Sigmoid colon (tissue), 7 donors: ENCODE results near the gene DDIT4. TPM values are rescaled to one million over a fixed set of nuclear protein-coding genes. Genes with fewer than 3 reads are reported as not detected.

ENCODE experiments used
- DNase-seq: peaks from one replicate; pipeline ENCODE4 v3.0.0-alpha.2; 2019
- H3K27ac ChIP-seq, 4 donors: fragments of 200-600 bp; sonication (generic); one replicate each; pipeline ENCODE4 v1.5.1; 2016 to 2019; ENCODE audit warnings: mild to moderate bottlenecking in 1 of 4
- H3K27me3 ChIP-seq, 3 donors: fragments of 200-600 bp; sonication (generic); one replicate each; pipeline ENCODE4 v1.5.1; 2019; ENCODE audit warnings: mild to moderate bottlenecking in 1 of 3
- H3K36me3 ChIP-seq, 4 donors: fragments of 200-600 bp; sonication (generic); one replicate each; pipeline ENCODE4 v1.5.1; 2016 to 2019
- H3K4me1 ChIP-seq, 4 donors: fragments of 200-600 bp; sonication (generic); one replicate each; pipeline ENCODE4 v1.5.1; 2017 to 2019
- H3K4me3 ChIP-seq, 4 donors: fragments of 200-600 bp; sonication (generic); one replicate each; pipeline ENCODE4 v1.5.1; 2017 to 2019; ENCODE audit warnings: mild to moderate bottlenecking in 2 of 4, moderate library complexity in 1 of 4
- H3K9me3 ChIP-seq, 4 donors: fragments of 200-600 bp in 3 of 4; sonication (generic) in 3 of 4; one replicate each; pipeline versions ENCODE4 v1.5.1 to v1.6.1; 2013 to 2019
- CTCF ChIP-seq, 4 experiments: fragments of 450-650 bp in 3 of 4; fragments of 200-600 bp in 1 of 4; IDR thresholded peaks; one replicate each; pipeline ENCODE4 v1.5.1; 2016 to 2019; ENCODE audit warnings: antibody characterized with exemption in 4 of 4, mild to moderate bottlenecking in 3 of 4, moderate library complexity in 2 of 4
- EP300 ChIP-seq, 4 donors: sonication (generic); formaldehyde crosslinking; IDR thresholded peaks; one replicate each; pipeline ENCODE4 v1.6.1; 2017; ENCODE audit warnings: antibody characterized with exemption in 4 of 4
- POLR2A ChIP-seq, 2 donors: fragments of 450-650 bp; IDR thresholded peaks; one replicate each; pipeline ENCODE4 v1.6.1; 2016; ENCODE audit warnings: antibody characterized with exemption in 2 of 2, mild to moderate bottlenecking in 2 of 2, moderate library complexity in 2 of 2
- POLR2AphosphoS5 ChIP-seq, 4 donors: sonication (generic); formaldehyde crosslinking; IDR thresholded peaks; one replicate each; pipeline ENCODE4 v1.6.1; 2017; ENCODE audit warnings: antibody characterized with exemption in 4 of 4
- whole genome bisulfite sequencing, 2 donors: extraction: QIAGEN DNeasy Blood & Tissue Kit; methylation state at CpG; one replicate each; pipeline ENCODE4 v1.1.7; 2013; 5-methylcytosine and 5-hydroxymethylcytosine counted together
- intact Hi-C: fragments of 100-400 bp; cut with DNase I; formaldehyde crosslinking; loops from one replicate; pipeline ENCODE4 v1.15.1; 2023
- polyA plus RNA-seq, 3 donors: library from polyadenylated mRNA; stranded (reverse); fragments of 200-250 nt; gene quantifications; one replicate each; pipeline ENCODE4 v1.2.3, GENCODE V29; 2013
- total RNA-seq, 4 donors: library from RNA; depleted of rRNA; stranded (reverse); fragments of >200 nt; gene quantifications; one replicate each; pipeline ENCODE4 v1.1.0, GENCODE V29; 2016
- donor health status: healthy with polysubstance abuse.
- donor health status: Bipolar disorder and iron deficiency.
- donor health status: healthy.

DDIT4 gene
- total and polyA plus RNA-seq, 7 donors, result 71.5 to 413 (median 100.0) TPM

GRCh38 chr10:72316386-72316700, 42.6 kb downstream of the DDIT4 start:
- no peak for DNase-seq
- Histone ChIP-seq H3K4me3 (no peak overlapping the region), H3K36me3 (no peaks in the 10 kb centered on the region), H3K27me3 (no peaks in the 10 kb centered on the region), H3K9me3 (no peaks in the 10 kb centered on the region), H3K4me1 (peaks cover 0 to 55% (median 52%) of the 10 kb centered on the region in 4 donors), H3K27ac (peak overlapping the region; percentile 69 to 78 (median 72))
- TF ChIP-seq POLR2A (IDR thresholded peaks at IDR 0.05), result no peak
- TF ChIP-seq EP300 (IDR thresholded peaks at IDR 0.05), result no peak
- TF ChIP-seq POLR2AphosphoS5 (IDR thresholded peaks at IDR 0.05), result no peak
- 51 to 54% methylated on average over 3 of the region's 3 CpGs for WGBS, 2 donors
- intact Hi-C loops, result loop anchor here (5.0 kb wide), 1 partner anchor 99 kb away; the partner anchor contains the start of genes ANAPC16 and ASCC1

- TF ChIP-seq CTCF (IDR thresholded peaks at IDR 0.05) (no peak), EP300 (IDR thresholded peaks at IDR 0.05) (no peak), POLR2A (IDR thresholded peaks at IDR 0.05) (no peak), POLR2AphosphoS5 (IDR thresholded peaks at IDR 0.05) (peak in 1 of 4 donors; percentile 26)
- Histone ChIP-seq H3K27me3 (no peaks in the 10 kb centered on the region), H3K27ac (peak overlapping the region; percentile 69 to 78 (median 72)), H3K9me3 (no peaks in the 10 kb centered on the region), H3K4me3 (no peak overlapping the region), H3K4me1 (peaks cover 0 to 57% (median 55%) of the 10 kb centered on the region in 4 donors), H3K36me3 (no peaks in the 10 kb centered on the region)
- DNase-seq, result peak; percentile 85
- WGBS, 2 donors, result 58 to 60% methylated on average over 12 of the region's 12 CpGs
- intact Hi-C loops, result loop anchor here (5.0 kb wide), 1 partner anchor 100 kb away; the partner anchor contains the start of genes ANAPC16 and ASCC1
These were observed 43.2 kb downstream of the DDIT4 start for GRCh38 chr10:72316748-72317435.

GRCh38 chr10:72318418-72319262, 44.9 kb downstream of the DDIT4 start:
- H3K36me3 ChIP-seq, result no peaks in the 10 kb centered on the region
- H3K27ac ChIP-seq, result peak overlapping the region; percentile 84 to 93 (median 86)
- no peak for DNase-seq
- intact Hi-C loops, result loop anchor here (5.0 kb wide), 1 partner anchor 101 kb away; the partner anchor contains the start of genes ANAPC16 and ASCC1
- TF ChIP-seq POLR2AphosphoS5 (IDR thresholded peaks at IDR 0.05), result no peak
- TF ChIP-seq EP300 (IDR thresholded peaks at IDR 0.05), result no peak
- no peak for TF ChIP-seq CTCF (IDR thresholded peaks at IDR 0.05)
- TF ChIP-seq POLR2A (IDR thresholded peaks at IDR 0.05), result no peak
- peak overlapping the region in 3 of 4 donors; percentile 37 to 51 (median 51) for H3K4me3 ChIP-seq
- H3K4me1 ChIP-seq, result peaks cover 0 to 57% (median 55%) of the 10 kb centered on the region in 4 donors
- H3K27me3 ChIP-seq, result no peaks in the 10 kb centered on the region
- WGBS, 2 donors, result 69 to 76% methylated on average over 10 of the region's 10 CpGs
- no peaks in the 10 kb centered on the region for H3K9me3 ChIP-seq

- Histone ChIP-seq H3K27ac (peak overlapping the region; percentile 84 to 93 (median 86)), H3K27me3 (no peaks in the 10 kb centered on the region), H3K36me3 (no peaks in the 10 kb centered on the region), H3K9me3 (no peaks in the 10 kb centered on the region), H3K4me3 (peak overlapping the region; percentile 17 to 51 (median 44)), H3K4me1 (peaks cover 0 to 56% (median 56%) of the 10 kb centered on the region in 4 donors)
- WGBS, 2 donors, result 1% methylated on average over 60 of the region's 60 CpGs
- intact Hi-C loops, result loop anchor here (1.0 to 5.0 kb wide), 2 partner anchors 46 to 102 kb away; partner anchors contain the start of genes ANAPC16, ASCC1 and DDIT4
- TF ChIP-seq CTCF (IDR thresholded peaks at IDR 0.05), result peak in 1 of 4 experiments; percentile 16
- peak in 2 of 4 donors; percentile 27 to 69 for TF ChIP-seq EP300 (IDR thresholded peaks at IDR 0.05)
- TF ChIP-seq POLR2A (IDR thresholded peaks at IDR 0.05), result no peak
- peak; percentile 49 to 81 (median 74) for TF ChIP-seq POLR2AphosphoS5 (IDR thresholded peaks at IDR 0.05)
- DNase-seq, result peak; percentile 97
These were observed 45.9 kb downstream of the DDIT4 start for GRCh38 chr10:72319416-72320254.
